ENCODE data around the gene NPAS3.

NPAS3 gene

DNA sequence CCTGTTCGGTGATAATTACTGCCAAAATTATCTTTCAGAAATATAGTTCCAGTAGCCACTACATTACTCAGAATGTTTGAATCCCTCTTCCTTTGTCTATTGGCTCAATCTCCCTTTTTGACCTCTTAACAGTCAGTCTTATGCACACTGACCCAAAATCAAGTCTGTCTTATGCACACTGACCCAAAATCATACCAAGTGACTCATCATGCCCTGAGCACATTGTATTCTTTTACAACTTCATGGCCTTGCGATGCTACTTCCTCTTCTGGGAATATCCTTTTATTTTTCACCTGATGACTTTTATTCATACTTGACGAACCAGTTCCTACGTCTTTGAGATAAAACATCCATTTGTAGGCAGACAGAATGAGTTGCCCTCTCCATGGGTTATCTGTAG is 182.3 kb downstream of the NPAS3 start:
- DNase-seq (ENCODE audit: extremely low spot score) = no peak
- ChIA-PET CTCF (no interaction called here), POLR2A (no interaction called here)
- TF ChIP-seq, protein P1, sequence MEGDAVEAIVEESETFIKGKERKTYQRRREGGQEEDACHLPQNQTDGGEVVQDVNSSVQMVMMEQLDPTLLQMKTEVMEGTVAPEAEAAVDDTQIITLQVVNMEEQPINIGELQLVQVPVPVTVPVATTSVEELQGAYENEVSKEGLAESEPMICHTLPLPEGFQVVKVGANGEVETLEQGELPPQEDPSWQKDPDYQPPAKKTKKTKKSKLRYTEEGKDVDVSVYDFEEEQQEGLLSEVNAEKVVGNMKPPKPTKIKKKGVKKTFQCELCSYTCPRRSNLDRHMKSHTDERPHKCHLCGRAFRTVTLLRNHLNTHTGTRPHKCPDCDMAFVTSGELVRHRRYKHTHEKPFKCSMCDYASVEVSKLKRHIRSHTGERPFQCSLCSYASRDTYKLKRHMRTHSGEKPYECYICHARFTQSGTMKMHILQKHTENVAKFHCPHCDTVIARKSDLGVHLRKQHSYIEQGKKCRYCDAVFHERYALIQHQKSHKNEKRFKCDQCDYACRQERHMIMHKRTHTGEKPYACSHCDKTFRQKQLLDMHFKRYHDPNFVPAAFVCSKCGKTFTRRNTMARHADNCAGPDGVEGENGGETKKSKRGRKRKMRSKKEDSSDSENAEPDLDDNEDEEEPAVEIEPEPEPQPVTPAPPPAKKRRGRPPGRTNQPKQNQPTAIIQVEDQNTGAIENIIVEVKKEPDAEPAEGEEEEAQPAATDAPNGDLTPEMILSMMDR (IDR thresholded peaks at IDR 0.05; ENCODE audit: control extremely low read depth, extremely low read depth, low read depth, missing control alignments) = no peak

DNA sequence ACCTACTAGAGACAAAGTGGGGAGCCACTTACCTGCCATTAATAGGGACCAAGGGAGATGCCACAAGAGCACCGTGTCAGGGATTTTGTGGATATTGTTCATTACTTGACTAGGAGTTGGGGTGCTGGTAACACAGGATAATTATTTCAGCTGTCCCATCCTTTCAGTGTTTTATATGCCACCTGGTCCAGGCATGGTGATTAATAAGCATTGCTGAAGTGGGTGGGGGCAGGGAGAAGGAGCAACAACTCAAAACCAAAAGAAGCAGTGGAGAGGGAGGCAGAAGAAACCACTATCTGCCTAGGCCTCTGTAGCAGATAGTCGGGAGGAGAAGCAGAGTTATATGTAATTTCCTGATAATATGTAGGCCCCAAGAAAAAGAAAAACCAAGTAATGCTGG is 184.6 kb downstream of the NPAS3 start:
- POLR2A ChIA-PET = no interaction called here
- DNase-seq (ENCODE audit: extremely low spot score) = no peak
- TF ChIP-seq, protein P1 (IDR thresholded peaks at IDR 0.05; ENCODE audit: control extremely low read depth, extremely low read depth, low read depth, missing control alignments) = no peak
- CTCF ChIA-PET = no interaction called here

DNA sequence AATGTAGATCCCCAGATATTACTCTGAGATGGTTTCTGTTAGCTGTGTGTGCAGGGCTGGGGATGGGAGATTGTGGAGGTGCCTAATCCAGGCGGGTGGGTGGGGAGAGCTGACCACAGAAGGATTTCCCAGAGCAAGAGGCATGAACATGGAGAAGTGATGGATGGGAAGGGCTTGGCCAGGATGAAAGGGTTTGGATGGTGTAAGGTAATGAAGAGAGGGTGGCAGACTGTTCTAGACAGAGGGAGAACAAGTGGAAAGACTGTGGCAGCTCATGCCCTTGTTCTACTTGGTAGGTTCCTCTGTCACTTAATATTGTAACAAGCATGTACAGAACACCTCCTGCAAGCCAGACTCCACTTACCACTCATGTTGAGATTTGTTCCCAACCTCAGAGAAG is 187.8 kb downstream of the NPAS3 start:
- CTCF ChIA-PET = interaction anchor here (0.8 kb wide), 1 partner anchor 8 kb away, joined by 3 read pairs; no protein-coding TSS in a partner anchor
- DNase-seq (ENCODE audit: extremely low spot score) = no peak
- POLR2A ChIA-PET = no interaction called here
- TF ChIP-seq, protein P1 (IDR thresholded peaks at IDR 0.05; ENCODE audit: control extremely low read depth, extremely low read depth, low read depth, missing control alignments) = no peak

DNA sequence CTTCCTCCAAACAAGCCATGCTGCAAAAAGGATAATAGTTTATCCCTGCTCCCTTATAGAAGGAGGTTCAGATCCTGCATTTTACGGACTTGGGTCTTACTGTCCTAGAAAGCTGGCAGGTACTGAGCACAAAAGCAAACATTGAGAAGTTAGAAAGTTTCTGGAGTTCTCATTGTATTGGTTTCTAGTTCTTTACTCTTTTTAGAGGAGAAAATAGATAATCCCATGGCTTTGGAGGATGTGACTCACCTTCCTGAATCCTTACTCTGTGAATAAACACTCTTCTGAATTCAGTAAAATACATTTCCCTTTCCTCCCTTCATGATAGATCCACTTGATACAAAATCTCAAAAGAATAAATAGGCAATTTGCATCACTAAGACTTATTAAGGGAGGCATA is 188.9 kb downstream of the NPAS3 start:
- no peak for DNase-seq (ENCODE audit: extremely low spot score)
- TF ChIP-seq, protein P1 (IDR thresholded peaks at IDR 0.05; ENCODE audit: control extremely low read depth, extremely low read depth, low read depth, missing control alignments) = no peak
- CTCF ChIA-PET = interaction anchor here (1.2 kb wide), 1 partner anchor 21 kb away, joined by 3 read pairs; no protein-coding TSS in a partner anchor
- POLR2A ChIA-PET = no interaction called here

DNA sequence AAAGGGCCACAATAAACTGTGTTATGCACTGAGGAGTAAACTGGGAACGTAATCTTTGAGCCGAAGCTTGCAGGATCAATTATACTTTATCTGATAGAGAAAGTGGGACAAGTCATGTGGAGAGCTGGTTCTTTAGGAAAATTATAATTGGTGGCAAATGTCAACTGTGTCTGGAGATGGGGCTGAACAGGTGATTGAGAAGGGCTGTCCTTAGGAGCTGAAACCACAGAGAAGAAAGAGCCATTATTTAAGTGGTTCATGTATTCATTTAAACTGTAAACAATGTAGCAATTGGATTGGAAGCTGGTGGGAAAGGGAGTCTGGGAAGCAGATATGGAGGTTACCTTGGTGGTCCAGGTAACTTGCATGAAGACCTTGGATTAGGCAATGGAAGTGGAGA is 193.1 kb downstream of the NPAS3 start:
- no peak for DNase-seq (ENCODE audit: extremely low spot score)
- TF ChIP-seq, protein P1 (IDR thresholded peaks at IDR 0.05; ENCODE audit: control extremely low read depth, extremely low read depth, low read depth, missing control alignments) = no peak
- ChIA-PET CTCF (no interaction called here), POLR2A (no interaction called here)

DNA sequence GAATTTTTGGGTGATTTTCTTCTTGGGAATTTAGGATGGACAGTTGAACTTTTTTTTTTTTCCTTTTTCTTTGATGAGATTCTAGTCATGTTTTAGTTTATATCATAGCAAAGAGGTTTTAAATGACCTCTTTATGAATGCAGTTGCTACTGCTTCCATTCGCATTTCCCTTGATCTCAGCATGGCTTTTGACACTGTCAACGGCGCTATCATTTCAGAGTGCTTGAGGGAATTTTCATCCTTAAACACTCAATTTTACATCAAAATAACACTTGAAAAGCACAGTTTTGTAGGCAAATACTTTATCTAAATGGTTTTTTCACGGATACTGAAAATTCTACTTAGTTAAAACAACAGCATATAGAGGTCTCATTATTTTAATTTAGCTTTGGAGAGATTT is 195.5 kb downstream of the NPAS3 start:
- TF ChIP-seq, protein P1 (IDR thresholded peaks at IDR 0.05; ENCODE audit: control extremely low read depth, extremely low read depth, low read depth, missing control alignments) = no peak
- CTCF ChIA-PET = interaction anchor here (1.0 kb wide), 1 partner anchor 8 kb away, joined by 3 read pairs; no protein-coding TSS in a partner anchor
- POLR2A ChIA-PET = no interaction called here
- no peak for DNase-seq (ENCODE audit: extremely low spot score)

DNA sequence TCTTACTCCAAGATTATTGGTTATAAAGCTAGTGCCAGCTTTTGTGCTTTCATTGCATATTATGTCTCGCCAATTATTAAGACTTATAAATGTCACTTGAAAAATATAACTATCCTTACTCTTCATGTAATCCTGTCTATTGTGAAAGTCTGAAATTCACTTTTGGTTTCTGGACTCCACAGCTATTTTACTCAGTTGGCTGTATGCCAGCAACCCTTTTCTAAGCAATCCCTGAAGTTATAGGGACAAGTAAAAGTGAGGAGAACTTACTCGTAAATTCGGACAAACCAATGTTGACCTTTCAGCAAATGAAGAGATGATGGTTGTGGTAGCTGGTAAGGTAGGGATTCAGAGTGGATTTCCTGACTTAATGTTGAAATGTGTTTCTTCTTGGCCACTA is 196.3 kb downstream of the NPAS3 start:
- no peak for DNase-seq (ENCODE audit: extremely low spot score)
- CTCF ChIA-PET = interaction anchor here (1.0 kb wide), 1 partner anchor 9 kb away, joined by 3 read pairs; no protein-coding TSS in a partner anchor
- TF ChIP-seq, protein P1 (IDR thresholded peaks at IDR 0.05; ENCODE audit: control extremely low read depth, extremely low read depth, low read depth, missing control alignments) = no peak
- POLR2A ChIA-PET = no interaction called here
